HG02973 (cell line): ENCODE data around the gene ZCCHC24.
"Not testable (repeated sequence)": the region's sequence is repeated elsewhere in the genome, so short reads cannot be mapped to it uniquely, and the experiment has no call there.

ENCODE experiments used
- ATAC-seq: cut with Tn5 transposase; IDR thresholded peaks from one replicate; pipeline ENCODE4 v1.9.1; 2021; ENCODE audit warnings: moderate library complexity; ENCODE audit not compliant: unreplicated experiment

ZCCHC24 gene

DNA sequence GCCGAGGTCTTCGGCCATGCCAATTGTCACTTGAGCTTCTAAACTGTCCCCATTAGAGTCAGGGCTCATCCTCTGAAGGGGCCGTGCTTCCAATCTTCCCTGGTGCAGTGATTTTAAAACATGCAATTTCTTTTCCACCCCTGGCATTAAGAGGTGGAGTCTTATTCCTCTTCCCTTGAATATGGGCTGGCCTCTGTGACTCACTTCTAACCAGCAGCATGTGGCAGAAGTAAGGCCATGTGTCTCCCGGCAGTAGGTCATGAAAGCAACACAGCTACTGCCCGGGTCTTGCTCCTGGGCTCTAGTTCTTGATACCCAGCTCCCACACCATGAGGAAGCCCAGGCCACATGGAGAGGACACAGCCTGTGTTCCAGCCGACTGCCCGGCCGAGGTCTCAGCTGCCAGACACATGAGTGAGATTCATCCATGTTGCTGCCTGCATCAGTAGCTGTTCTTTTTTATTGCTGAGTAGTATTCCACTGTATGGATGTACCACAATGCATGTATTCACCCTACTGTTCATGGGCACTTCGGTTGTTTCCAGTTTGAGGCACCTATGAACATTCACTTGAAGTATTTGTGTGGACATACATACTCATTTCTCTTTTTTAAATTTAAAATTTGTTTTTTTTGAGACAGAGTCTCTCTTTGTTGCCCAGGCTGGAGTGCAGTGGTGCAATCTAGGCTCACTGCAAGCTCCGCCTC, 112.7 kb downstream of the ZCCHC24 start:
- not testable (repeated sequence) for ATAC-seq
